Neural cell (in vitro differentiated cells): Measurements from ENCODE around the gene ADARB1. TPM values are rescaled to one million over a fixed set of nuclear protein-coding genes. Genes with fewer than 3 reads are reported as not detected.

Source experiments
- H2AFZ ChIP-seq: fragments of 200-600, 300-800 bp; sonication (generic), shearing (Covaris generic); 2 replicates; pipeline ENCODE4 v1.6.0; 2014; ENCODE audit warnings: low read depth, mild to moderate bottlenecking, antibody characterized with exemption, low read length, moderate library complexity
- H3F3A ChIP-seq: fragments of 200-600 bp; shearing (Covaris generic); 2 replicates; pipeline ENCODE4 v1.6.1; 2016; ENCODE audit warnings: mild to moderate bottlenecking, moderate library complexity, mixed read lengths, antibody characterized with exemption, low read length; ENCODE audit not compliant: insufficient read depth, poor library complexity, severe bottlenecking
- H3K27ac ChIP-seq: fragments of 200-600, 300-800 bp; sonication (generic), shearing (Covaris generic); 2 replicates; pipeline ENCODE4 v1.5.1; 2014; ENCODE audit warnings: mild to moderate bottlenecking, low read length, moderate library complexity
- H3K27me3 ChIP-seq: fragments of 300-800, 200-600 bp; sonication (generic), shearing (Covaris generic); 2 replicates; pipeline ENCODE4 v1.6.0; 2014; ENCODE audit warnings: mild to moderate bottlenecking, low read depth, low read length, moderate library complexity; ENCODE audit not compliant: insufficient read depth
- H3K36me3 ChIP-seq: fragments of 300-800, 200-600 bp; sonication (generic), shearing (Covaris generic); 2 replicates; pipeline ENCODE4 v1.5.1; 2014; ENCODE audit warnings: mild to moderate bottlenecking, antibody characterized with exemption, low read length, moderate library complexity; ENCODE audit not compliant: insufficient read depth
- H3K4me2 ChIP-seq: fragments of 300-800, 200-600 bp; sonication (generic), shearing (Covaris generic); 2 replicates; pipeline ENCODE4 v1.6.0; 2014; ENCODE audit warnings: mild to moderate bottlenecking, low read length
- H3K4me3 ChIP-seq: fragments of 300-800, 200-600 bp; sonication (generic), shearing (Covaris generic); 2 replicates; pipeline ENCODE4 v1.5.1; 2014; ENCODE audit warnings: mild to moderate bottlenecking, low read length, moderate library complexity
- H3K79me2 ChIP-seq: fragments of 200-600 bp; shearing (Covaris generic); replicated peaks from 2 replicates; pipeline ENCODE4 v1.6.0; 2014; ENCODE audit warnings: mild to moderate bottlenecking, low read length, moderate library complexity; ENCODE audit not compliant: insufficient read depth
- H3K9ac ChIP-seq: fragments of 300-800, 200-600 bp; sonication (generic), shearing (Covaris generic); 2 replicates; pipeline ENCODE4 v1.6.1; 2016; ENCODE audit warnings: mild to moderate bottlenecking, low read length, mixed read lengths
- H3K9me2 ChIP-seq: fragments of 200-600 bp; shearing (Covaris generic); 2 replicates; pipeline ENCODE4 v1.6.1; 2016; ENCODE audit warnings: mild to moderate bottlenecking, low read length, mixed read lengths; ENCODE audit not compliant: insufficient read depth
- H3K9me3 ChIP-seq: fragments of 200-600, 300-800 bp; sonication (generic), shearing (Covaris generic); 2 replicates; pipeline ENCODE4 v1.6.1; 2016; ENCODE audit warnings: mild to moderate bottlenecking, mixed run types, low read length, moderate library complexity, mixed read lengths
- H4K20me1 ChIP-seq: fragments of 200-600 bp; shearing (Covaris generic); 2 replicates; pipeline ENCODE4 v1.6.1; 2016; ENCODE audit warnings: mild to moderate bottlenecking, mixed run types; ENCODE audit not compliant: insufficient read depth
- EP300 ChIP-seq: fragments of 450-650 bp; conservative IDR thresholded peaks from 2 replicates; pipeline ENCODE4 v1.6.1; 2014; ENCODE audit warnings: antibody characterized with exemption, mild to moderate bottlenecking, moderate library complexity; ENCODE audit not compliant: poor library complexity, severe bottlenecking
- EZH2 ChIP-seq: fragments of 200-600, 300-800 bp; shearing (Covaris generic), sonication (generic); IDR thresholded peaks from 2 replicates; pipeline ENCODE4 v1.6.1; 2014; ENCODE audit warnings: antibody characterized with exemption, low read length, borderline replicate concordance, mild to moderate bottlenecking; ENCODE audit not compliant: insufficient read depth, poor library complexity, severe bottlenecking
- MXI1 ChIP-seq: fragments of 450-650 bp; conservative IDR thresholded peaks from 2 replicates; pipeline ENCODE4 v1.6.1; 2014; ENCODE audit warnings: antibody characterized with exemption, mild to moderate bottlenecking; ENCODE audit not compliant: poor library complexity, severe bottlenecking
- POLR2AphosphoS5 ChIP-seq: IDR thresholded peaks from 2 replicates; pipeline ENCODE4 v1.6.1; 2012
- RAD21 ChIP-seq: fragments of 450-650 bp; conservative IDR thresholded peaks from 2 replicates; pipeline ENCODE4 v1.6.1; 2014; ENCODE audit warnings: antibody characterized with exemption, mild to moderate bottlenecking, moderate library complexity
- REST ChIP-seq: IDR thresholded peaks from 2 replicates; pipeline ENCODE4 v1.6.1; 2012; ENCODE audit warnings: borderline replicate concordance
- SMC3 ChIP-seq: fragments of 450-650 bp; conservative IDR thresholded peaks from 2 replicates; pipeline ENCODE4 v1.6.1; 2014; ENCODE audit warnings: antibody characterized with exemption, mild to moderate bottlenecking, moderate library complexity; ENCODE audit not compliant: poor library complexity
- TAF1 ChIP-seq: IDR thresholded peaks from 2 replicates; pipeline ENCODE4 v1.6.1; 2012; ENCODE audit warnings: low read depth
- polyA plus RNA-seq: library from polyadenylated mRNA; depleted of rRNA; stranded (reverse); fragments of >200 nt; gene quantifications from 2 replicates; pipeline ENCODE4 v1.2.3, GENCODE V29; 2014
- TF ChIP-seq, protein P1 (sequence below): fragments of 450-650 bp; IDR thresholded peaks from 2 replicates; pipeline ENCODE4 v1.5.1; 2014; ENCODE audit warnings: antibody characterized with exemption, mild to moderate bottlenecking, moderate library complexity; ENCODE audit not compliant: poor library complexity, severe bottlenecking

ADARB1 gene
- polyA plus RNA-seq, 1 donor from 2014 or later: 8.9 TPM

GRCh38 chr21:45253180-45253579 lies 178.8 kb downstream of the ADARB1 start:
- no peak overlapping the region for H2AFZ ChIP-seq
- no peaks in the 10 kb centered on the region for H3K27me3 ChIP-seq
- H3K9me2 ChIP-seq: no peaks in the 10 kb centered on the region
- no peaks in the 10 kb centered on the region for H3F3A ChIP-seq
- H3K27ac ChIP-seq: no peak overlapping the region
- H3K36me3 ChIP-seq: no peaks in the 10 kb centered on the region
- H4K20me1 ChIP-seq: no peaks in the 10 kb centered on the region
- no peak overlapping the region for H3K9ac ChIP-seq
- TF ChIP-seq TAF1 (no peak), POLR2AphosphoS5 (no peak), RAD21 (no peak), MXI1 (no peak), EZH2 (no peak), EP300 (no peak), REST (no peak), SMC3 (no peak)
- TF ChIP-seq, protein P1, sequence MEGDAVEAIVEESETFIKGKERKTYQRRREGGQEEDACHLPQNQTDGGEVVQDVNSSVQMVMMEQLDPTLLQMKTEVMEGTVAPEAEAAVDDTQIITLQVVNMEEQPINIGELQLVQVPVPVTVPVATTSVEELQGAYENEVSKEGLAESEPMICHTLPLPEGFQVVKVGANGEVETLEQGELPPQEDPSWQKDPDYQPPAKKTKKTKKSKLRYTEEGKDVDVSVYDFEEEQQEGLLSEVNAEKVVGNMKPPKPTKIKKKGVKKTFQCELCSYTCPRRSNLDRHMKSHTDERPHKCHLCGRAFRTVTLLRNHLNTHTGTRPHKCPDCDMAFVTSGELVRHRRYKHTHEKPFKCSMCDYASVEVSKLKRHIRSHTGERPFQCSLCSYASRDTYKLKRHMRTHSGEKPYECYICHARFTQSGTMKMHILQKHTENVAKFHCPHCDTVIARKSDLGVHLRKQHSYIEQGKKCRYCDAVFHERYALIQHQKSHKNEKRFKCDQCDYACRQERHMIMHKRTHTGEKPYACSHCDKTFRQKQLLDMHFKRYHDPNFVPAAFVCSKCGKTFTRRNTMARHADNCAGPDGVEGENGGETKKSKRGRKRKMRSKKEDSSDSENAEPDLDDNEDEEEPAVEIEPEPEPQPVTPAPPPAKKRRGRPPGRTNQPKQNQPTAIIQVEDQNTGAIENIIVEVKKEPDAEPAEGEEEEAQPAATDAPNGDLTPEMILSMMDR: no peak
- H3K9me3 ChIP-seq: no peaks in the 10 kb centered on the region
- no peak overlapping the region for H3K4me2 ChIP-seq
- no peak overlapping the region for H3K4me3 ChIP-seq
- no peaks in the 10 kb centered on the region for H3K79me2 ChIP-seq

DNA sequence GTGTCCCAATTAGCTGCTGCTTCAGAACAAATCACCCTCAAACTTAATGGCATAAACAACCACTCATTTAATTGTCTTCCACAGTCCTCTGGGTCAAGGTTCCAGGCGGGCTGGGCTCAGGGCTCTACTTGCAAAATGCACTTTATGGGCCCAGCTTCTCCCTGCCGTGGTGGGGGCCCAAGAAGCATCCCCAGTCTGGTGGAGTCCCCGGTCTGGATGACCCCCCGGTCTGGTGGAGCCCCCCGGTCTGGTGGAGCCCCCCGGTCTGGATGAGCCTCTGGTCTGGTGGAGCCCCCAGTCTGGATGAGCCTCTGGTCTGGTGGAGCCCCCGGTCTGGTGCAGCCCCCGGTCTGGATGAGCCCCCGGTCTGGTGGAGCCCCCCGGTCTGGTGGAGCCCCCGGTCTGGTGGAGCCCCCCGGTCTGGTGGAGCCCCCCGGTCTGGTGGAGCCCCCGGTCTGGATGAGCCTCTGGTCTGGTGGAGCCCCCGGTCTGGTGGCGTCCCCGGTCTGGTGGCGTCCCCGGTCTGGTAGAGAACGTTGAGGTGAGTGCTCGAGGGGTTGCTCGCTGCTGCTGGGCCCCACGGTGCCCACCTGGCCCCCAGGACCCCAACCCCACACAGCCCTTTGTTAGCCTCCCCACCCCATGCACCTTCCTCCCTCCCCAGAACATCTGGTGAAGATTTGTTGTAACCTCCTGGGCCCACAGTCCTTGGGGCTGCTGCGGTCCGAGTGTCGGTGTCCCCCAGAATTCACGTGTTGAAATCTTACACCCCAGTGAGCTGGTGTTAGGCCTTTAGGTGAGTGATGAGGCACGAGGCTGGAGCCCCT lies 179.5 kb downstream of the ADARB1 start:
- no peak overlapping the region for H3K4me3 ChIP-seq
- H3K9ac ChIP-seq: no peak overlapping the region
- no peaks in the 10 kb centered on the region for H3K36me3 ChIP-seq
- no peak overlapping the region for H3K4me2 ChIP-seq
- no peak overlapping the region for H2AFZ ChIP-seq
- no peaks in the 10 kb centered on the region for H3K79me2 ChIP-seq
- no peaks in the 10 kb centered on the region for H3K9me3 ChIP-seq
- H3F3A ChIP-seq: no peaks in the 10 kb centered on the region
- H3K27ac ChIP-seq: no peak overlapping the region
- no peaks in the 10 kb centered on the region for H4K20me1 ChIP-seq
- no peaks in the 10 kb centered on the region for H3K27me3 ChIP-seq
- no peaks in the 10 kb centered on the region for H3K9me2 ChIP-seq
- TF ChIP-seq MXI1: no peak
